IPS DF 4.7 (cell line): ENCODE results near the gene SEC22A.
"Not testable (repeated sequence)": the region's sequence is repeated elsewhere in the genome, so short reads cannot be mapped to it uniquely, and the experiment has no call there.

Source experiments
- DNase-seq: peaks from one replicate; pipeline ENCODE4 v3.0.0-alpha.2; 2013; ENCODE audit warnings: low spot score; ENCODE audit errors: extremely low read depth

SEC22A gene

DNA sequence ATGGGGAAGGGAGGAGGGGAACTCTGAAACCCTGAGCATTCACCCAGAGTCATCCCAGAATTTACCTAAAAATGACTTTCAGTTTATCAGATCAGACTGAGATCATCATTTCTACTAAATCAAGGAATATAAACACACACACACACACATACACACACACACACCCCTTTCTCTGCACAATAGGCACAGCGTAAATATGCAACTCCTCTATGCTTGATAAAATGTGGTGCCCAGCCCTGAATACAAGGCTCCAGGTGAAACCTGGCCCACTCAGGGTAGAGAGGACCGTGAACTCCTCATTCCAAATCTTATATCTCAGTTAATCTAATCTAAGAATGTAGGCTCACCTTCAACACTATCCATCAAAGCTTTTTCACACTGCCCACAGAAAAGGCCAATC, 31.8 kb upstream of the SEC22A start:
- DNase-seq = no peak

DNA sequence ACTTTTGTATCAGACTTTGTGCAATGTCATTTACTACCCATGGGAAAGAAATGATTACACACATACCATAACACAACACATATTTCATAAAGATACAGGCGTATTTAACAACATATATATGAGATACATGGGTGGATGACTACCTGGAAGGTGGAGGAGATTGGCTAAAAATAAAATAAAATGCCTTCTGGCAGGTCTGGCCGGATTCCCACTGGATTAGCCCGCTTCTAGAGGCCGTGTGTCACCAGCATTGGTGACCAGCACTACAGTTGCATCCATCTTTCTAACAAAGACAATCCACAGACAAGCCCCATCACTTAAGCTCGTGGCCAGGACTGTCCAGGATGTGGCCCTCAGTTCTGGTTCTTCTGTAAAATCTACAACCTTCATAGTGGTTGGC, 21.0 kb upstream of the SEC22A start:
- DNase-seq = no peak

DNA sequence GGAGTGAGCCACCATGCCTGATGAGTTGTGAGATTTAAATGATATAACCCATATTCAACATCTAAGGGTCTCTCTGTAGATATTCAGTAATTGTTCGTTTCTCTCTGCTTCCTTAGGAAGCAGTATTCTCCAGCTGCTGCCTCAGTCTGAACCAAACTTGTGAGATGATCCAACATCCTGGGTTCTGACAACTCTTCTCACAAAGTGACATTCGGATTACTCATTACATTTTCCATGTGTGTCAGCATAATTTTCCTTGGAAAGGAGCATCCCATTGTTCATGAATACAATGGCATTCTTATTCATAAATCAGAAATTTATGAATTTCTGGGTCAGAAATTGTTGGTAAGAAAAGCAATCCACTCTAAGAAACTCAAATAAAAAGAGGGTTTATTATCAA, 15.0 kb upstream of the SEC22A start:
- DNase-seq = no peak

DNA sequence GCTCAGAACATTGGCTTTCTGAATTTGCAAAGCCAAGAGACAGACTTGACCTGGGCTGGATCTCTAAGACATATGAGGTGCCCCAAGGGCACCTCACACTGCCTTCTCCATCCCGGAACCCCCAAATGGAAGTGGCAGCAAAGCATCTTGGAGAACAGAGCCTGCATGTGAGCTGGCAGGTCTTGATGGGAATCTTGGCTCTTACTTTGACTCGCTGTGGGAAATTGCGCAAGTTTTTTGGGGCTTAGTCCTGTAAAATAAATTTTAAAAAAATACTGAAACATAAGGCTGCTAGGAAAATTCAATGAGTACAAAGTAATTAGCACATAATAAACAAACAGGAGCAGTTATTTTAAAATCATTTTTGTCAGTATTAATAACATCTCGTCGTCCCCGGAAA, 13.7 kb upstream of the SEC22A start:
- no peak for DNase-seq

DNA sequence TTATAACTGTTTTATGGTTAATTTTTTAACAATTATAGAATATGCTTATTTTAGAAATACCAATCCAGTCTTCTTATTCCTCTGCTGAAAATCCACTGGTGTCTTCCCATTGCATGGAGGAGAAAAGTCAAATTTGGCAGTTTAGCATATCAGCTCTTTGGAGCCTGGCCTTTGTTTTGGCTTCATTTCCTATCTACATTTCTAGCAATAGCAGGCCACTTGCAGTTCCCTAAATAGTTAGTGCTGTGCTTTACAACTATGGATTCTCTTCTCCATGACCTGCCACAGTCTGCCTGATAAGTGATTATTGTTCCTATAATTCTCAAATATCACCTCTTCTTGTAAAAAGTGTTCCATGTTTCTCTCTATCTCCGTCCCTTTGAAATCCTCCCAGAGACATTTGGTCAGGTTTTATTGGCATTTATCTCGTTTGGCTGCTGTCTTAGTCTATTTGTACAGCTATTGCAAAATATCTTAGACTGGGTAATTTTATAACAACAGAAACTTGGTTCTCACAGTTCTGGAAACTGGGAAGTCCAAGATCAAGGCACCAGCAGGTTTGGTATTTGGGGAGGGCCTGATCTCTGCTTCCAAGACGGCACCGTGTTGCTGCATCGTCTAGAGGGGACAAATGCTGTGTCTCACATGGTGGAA, 8.2 kb upstream of the SEC22A start:
- no peak for DNase-seq

DNA sequence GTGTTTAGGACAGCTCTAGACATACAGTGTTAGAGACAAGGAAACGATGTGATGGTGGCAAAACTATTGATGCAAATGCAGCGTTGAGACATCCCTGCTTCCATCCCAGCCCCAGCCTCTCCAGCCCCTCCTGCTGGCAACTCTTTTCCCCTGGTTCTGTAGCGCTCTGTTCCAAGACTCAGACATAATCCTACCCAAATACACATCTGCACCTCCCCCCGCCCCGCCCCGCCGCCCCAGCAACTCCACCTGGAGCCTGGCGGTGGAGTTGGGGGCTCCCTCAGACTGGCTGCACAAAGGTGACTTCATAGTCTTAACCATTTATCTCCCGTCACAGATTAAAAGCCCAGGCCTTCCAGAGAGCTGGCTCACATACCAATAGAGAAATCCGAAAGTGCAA, 7.2 kb upstream of the SEC22A start:
- DNase-seq = peak; percentile 66

DNA sequence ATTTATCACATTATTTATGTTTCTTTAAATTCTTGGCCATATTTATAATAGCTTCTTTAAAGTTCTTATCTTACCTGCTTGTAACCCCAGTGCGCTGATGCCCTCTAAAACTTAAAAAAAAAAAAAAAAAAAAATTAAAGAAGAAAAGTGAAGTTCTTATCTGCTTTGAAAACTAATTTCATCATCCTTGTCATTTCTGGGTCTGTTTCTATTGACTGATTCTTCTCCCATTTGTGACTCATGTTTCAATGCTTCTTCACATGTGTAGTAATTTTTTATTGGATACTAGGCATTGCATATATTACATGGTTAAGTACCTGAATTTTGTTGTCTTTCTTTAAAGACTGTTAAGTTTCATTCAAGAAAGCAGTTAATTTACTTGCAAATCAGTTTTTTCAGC, 3.4 kb upstream of the SEC22A start:
- no peak for DNase-seq

DNA sequence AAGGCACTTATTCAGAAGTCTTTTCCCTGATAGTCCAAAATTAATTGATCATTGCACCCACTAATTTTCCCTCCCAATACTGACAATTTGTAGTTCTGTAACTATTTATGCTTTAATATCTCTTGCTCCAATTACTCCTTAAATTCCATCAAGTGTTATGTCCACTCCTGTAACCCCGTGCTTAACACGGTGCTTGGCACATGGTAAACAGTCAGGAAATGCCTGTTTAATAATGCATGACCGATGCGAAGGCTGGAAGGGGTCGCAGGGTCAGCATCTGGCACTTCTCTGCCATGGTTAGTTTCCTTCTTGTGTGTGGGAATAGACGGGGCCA, 553 bp upstream of the SEC22A start:
- no peak for DNase-seq

DNA sequence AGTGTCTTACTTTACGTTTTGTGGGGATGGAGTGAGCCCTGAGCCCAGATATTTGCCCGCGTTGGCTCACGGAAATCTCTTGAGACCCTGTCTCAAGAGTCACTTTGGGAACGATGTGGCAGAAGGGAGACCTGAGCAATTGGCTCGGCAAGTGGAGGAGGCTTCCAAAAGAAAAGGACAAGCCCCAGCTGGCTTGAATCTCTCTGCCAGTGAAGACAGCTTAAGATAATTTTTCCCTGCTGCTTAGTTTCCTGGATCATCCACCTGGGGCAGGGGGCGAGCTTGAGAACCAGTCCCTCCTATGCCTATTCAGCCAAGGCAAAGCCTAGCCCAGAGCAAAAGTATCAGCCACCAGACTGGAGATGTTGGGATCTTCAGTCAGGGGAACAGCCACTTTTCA, 708 bp downstream of the SEC22A start:
- DNase-seq = no peak

DNA sequence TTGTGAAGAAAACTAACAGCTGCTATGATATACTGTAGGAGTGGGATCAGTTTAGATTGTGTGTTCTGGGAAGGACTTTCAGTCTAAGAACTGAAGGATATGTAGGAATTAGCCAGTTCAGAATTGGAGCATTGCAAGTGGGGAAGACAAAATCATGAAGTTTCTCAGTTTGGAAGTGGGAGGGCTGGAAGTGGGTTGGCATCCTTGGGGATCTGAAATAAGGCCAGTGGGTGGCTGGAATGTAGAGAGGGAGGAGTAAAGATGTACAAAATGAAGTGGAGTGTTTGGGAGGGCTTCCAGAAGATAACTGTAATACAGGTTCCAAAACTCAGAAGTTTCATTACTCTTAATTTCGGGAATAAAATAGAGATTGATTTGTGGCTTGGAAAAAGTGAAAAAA, 17.2 kb downstream of the SEC22A start:
- DNase-seq = no peak

DNA sequence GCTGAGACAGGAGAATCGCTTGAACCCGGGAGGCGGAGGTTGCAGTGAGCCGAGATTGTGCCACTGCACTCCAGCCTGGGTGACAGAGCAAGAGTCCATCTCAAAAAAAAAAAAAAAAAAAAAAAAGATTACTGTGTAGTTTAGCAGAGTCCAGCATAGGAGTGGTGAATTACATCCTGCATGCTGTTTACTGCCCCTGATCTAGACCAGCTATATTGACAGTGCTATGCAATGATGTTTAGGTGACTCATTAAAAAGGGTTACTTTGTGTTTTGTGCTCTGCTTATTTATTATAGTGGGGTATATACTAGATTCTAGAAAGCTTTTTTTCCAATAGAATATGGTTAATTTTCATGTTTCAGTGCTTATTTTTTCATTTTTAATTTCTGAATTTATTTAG, 19.6 kb downstream of the SEC22A start:
- DNase-seq = not testable (repeated sequence)

DNA sequence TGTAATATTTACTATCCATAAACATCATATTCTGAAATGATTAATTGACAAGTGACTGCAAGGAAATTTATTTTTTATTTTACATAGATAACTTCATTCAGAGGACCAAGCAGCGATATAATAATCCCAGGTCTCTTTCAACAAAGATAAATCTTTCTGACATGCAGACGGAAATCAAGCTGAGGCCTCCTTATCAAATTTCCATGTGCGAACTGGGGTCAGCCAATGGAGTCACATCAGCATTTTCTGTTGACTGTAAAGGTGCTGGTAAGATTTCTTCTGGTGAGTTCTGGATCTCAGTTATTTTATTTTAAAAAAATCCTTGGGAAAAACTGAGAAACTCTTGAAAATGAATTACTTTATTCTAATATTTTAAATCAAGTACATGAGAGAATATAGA, 23.3 kb downstream of the SEC22A start:
- DNase-seq = no peak

DNA sequence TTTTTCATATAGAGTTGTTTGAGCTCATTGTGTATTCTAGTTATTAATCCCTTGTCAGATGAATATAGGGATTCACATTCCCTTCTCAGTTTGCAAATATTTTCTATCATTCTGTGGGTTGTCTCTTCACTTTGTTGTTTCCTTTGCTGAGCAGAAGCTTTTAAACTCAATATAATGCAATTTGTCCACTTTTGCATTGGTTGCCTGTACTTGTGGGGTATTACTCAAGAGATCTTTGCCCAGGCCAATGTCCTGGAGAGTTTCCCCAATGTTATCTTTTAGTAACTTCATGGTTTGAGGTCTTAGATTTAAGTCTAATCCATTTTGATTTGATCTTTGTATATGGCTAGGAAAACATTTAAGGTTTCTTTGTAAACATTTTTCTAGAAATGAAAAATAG, 24.8 kb downstream of the SEC22A start:
- DNase-seq = no peak

DNA sequence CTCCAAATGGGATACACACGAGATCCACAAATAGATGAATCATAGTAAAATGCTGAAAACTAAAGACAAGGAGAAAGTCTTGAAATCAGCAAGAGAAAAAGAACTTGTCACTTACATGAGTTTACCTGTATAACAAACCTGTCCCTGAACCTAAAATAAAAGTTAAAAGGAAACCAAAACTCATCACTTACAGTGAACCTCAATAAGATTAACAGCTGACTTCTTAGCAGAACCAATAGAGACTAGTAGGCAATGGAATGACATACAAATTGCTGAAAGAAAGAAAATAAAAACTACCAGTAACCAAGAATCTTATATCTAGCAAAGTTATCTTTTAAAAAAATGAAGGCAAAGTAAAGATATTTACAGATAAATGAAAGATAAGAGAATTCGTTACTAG, 27.4 kb downstream of the SEC22A start:
- DNase-seq = no peak

DNA sequence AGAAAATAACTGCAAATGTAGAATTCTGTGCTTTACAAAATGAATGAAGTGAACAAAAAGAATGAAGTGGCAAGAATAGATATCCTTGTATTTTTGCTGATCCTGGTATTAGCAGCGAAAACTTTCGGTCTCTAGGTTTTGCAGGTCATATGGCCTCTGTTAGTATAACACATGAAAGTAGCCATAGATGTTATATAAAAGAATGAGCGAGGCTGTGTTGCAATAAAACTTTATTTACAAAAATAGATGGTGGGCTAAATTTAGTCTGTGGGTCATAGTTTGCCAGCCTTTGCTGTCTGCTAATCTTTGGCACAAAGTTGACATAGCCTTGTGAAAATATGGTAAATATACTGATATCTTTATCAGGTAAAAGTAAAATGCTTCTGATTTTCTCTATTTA, 35.2 kb downstream of the SEC22A start:
- DNase-seq = no peak

DNA sequence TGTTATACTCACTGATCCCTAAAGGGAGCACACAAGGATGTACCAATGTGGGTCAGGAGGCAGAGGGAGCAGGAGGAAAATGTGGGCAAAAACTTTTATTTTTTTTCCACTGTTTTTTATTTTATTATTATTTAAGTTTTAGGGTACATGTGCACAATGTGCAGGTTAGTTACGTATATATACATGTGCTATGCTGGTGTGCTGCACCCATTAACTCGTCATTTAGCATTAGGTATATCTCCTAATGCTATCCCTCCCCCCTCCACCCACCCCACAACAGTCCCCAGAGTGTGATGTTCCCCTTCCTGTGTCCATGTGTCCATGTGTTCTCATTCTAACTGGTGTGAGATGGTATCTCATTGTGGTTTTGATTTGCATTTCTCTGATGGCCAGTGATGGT, 37.4 kb downstream of the SEC22A start:
- DNase-seq = not testable (repeated sequence)

DNA sequence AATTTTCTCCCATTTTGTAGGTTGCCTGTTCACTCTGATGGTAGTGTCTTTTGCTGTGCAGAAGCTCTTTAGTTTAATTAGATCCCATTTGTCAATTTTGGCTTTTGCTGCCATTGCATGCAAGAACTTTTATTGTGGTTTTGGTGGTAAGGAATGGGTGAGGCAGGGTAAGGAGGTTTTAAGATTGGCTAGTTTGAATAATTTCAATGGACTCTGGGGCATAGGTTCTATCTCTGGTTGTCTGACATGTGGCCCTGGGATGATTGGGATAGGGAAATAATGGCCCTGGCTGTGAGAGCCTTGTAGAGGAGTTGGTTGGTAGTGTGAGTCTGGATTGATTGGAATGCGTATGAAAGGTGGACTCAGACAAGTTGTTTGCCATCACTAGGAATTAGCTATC, 38.0 kb downstream of the SEC22A start:
- no peak for DNase-seq

DNA sequence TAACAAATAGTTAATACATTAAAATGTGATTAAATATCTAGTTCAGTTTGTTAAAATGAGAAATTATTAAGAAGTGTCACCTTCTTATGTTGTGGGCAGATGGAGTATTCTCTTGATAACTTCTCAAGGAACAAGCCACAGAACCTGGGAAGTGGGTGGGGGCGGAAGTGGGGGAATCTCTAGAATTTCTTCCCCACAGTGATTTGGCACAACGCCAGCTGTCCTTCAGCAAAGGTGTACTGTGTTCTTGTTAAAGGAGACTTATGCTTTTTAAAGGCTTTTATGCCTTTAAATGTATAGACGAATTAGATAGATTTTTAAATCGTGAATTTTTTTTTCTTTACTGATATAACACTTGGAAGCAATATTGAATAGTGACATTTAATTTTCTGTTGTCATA, 42.4 kb downstream of the SEC22A start:
- DNase-seq = no peak

DNA sequence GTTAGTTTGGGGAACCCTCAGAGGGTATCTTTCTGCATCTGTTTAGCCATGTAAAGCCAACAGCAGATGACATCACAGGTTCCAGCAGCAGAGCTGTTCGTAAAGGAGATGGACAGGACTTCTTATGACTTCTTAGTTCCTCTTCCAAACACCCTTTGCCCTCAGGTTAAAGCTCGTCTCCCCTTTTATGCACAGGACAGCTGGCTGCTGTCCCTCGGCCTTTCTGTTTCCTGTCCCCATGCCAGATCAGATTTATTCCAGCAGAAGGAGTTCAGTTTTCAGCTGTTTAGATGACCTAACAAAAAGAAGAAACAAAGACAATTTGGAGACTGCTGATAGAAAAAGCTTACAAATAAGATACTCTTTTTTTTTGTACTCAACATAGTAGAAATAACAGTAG, 45.1 kb downstream of the SEC22A start:
- DNase-seq = no peak

DNA sequence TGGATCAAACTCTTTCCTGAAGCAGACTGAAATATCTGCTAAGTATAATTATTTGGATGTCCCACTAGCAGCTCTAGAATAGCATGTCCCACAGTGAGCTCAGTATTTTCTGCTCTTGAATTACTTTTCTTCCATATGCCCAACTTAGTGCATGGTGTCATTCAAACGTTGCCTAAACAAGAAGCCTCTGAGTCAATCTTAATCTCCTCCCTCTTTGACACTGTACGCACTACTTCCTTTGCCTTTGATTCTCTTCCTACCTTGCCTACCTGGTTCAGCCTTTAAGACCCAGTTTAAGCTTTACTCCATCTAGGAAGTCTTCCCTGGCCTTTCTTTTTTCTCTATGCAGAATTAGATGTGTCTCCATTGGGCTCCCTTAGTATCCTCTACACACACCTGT, 54.5 kb downstream of the SEC22A start:
- DNase-seq = no peak

DNA sequence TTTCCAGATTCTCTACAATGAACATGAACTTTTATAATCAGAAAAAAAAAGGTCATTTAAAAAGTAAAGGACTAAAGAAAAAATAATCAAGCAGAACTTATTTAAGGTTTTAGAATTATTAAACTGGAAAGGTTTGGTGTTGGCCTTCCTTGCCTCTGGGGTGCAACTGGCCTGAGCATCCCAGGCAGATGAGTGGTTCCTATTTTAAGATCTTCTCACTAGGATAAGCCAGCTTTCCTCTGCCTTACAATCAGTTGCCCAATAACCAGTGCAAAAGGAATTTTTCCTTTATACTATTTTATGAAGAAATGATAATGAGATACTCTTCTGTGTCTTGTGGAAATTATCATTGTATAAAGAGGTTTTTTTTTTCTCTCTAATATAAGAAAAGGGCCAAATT, 56.6 kb downstream of the SEC22A start:
- DNase-seq = no peak

DNA sequence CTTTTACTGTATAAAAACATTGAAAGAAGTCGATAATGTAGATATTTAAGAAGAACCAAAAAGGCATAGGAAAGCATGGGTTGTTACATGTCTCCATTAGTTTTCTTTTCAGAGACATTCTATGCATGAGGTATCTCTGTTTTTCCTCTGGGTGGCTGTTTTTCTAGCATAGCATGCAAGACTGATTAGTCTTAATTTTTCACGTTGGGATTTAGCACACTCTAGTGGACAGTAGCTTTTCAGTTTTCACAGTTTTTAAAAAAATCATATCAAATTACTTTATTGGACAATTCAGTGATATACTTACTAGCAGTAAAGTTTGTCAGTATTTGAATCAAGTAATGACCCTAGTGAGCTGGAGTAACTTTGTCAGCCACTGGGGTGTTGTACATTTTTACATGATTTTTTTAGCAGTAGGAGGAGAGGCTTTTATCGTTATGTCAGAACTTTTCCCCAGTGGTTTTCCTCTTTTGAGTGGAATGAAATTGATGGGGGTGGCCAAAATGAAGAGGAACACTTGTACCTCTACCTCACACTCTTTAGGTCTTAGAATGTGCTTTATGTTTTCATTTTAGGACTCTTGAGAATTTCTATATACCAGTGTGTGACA, 57.2 kb downstream of the SEC22A start:
- no peak for DNase-seq

DNA sequence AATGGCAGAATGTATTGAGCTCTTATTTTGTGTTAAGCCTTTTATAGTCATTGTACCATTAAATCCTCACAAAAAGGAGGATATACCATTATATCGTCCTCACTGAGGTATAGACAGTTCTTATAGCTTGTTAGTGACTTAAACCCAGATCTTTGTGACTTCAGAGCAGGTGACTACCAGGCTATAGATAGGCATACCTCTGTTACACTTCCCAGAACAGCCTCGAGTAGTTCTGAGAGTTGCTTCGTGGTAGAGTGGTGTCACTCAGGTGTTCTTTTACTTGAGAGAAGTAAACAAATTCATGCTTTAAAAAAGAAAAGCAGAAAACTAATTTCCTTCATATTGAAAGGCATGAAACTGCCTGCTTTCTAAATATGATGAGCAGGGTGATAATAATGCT, 59.9 kb downstream of the SEC22A start:
- DNase-seq = no peak

DNA sequence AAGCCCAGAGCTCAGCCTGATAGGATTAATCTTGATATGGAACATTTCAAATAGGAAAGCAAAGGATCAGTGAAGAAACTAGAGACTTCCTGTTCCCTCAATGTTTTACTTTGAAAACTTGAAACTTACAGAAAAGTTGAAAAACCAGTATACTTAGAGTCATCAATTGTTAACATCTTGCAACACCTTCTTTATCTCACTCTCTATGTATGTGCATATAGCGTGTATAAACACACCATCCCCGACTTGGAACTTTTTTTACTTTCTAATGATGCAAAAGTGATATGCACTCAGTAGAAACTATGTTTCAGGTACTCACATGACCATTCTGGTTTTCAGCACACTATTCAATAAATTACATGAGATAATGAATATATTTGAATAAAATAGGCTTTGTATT, 60.5 kb downstream of the SEC22A start:
- DNase-seq = no peak
